Adipocyte (in vitro differentiated cells): ENCODE results near the gene CFAP74.
"Not testable (repeated sequence)": the region's sequence is repeated elsewhere in the genome, so short reads cannot be mapped to it uniquely, and the experiment has no call there.

Source experiments
- DNase-seq: peaks from one replicate; pipeline ENCODE4 v3.0.0-alpha.2; 2015; ENCODE audit warnings: low read depth
- H3K27me3 ChIP-seq: replicated peaks from 2 replicates; pipeline ENCODE4 v1.7.0; 2013; ENCODE audit warnings: mild to moderate bottlenecking, low read length, moderate library complexity; ENCODE audit not compliant: control insufficient read depth, insufficient read depth
- H3K36me3 ChIP-seq: 2 replicates; pipeline ENCODE4 v1.7.0; 2013; ENCODE audit warnings: low read length, mild to moderate bottlenecking, moderate library complexity; ENCODE audit not compliant: control insufficient read depth, insufficient read depth, severe bottlenecking
- H3K4me1 ChIP-seq: 2 replicates; pipeline ENCODE4 v1.7.0; 2013; ENCODE audit warnings: mild to moderate bottlenecking, low read length, moderate library complexity; ENCODE audit not compliant: control insufficient read depth, insufficient read depth
- H3K4me3 ChIP-seq: 2 replicates; pipeline ENCODE4 v1.7.0; 2013; ENCODE audit warnings: mild to moderate bottlenecking, low read length, moderate library complexity
- H3K9ac ChIP-seq: 2 replicates; pipeline ENCODE4 v1.7.0; 2013; ENCODE audit warnings: mild to moderate bottlenecking, low read length, moderate library complexity
- H3K9me3 ChIP-seq: 2 replicates; pipeline ENCODE4 v1.7.0; 2013; ENCODE audit warnings: mild to moderate bottlenecking, low read length, moderate library complexity; ENCODE audit not compliant: control insufficient read depth

Gene CFAP74

GRCh38 chr1:1989789-1990188, 13.8 kb downstream of the CFAP74 start:
- H3K36me3 ChIP-seq = no peaks in the 10 kb centered on the region
- H3K27me3 ChIP-seq = peaks cover 3% of the 10 kb centered on the region
- no peak for DNase-seq
- peak overlapping the region; percentile 66 for H3K9ac ChIP-seq
- H3K4me3 ChIP-seq = peak overlapping the region; percentile 30
- peaks cover 25% of the 10 kb centered on the region for H3K4me1 ChIP-seq
- no peaks in the 10 kb centered on the region for H3K9me3 ChIP-seq

GRCh38 chr1:1989102-1989542, 14.5 kb downstream of the CFAP74 start:
- no peak for DNase-seq
- Histone ChIP-seq H3K9me3 (no peaks in the 10 kb centered on the region), H3K4me1 (peaks cover 25% of the 10 kb centered on the region), H3K36me3 (no peaks in the 10 kb centered on the region), H3K9ac (no peak overlapping the region), H3K4me3 (no peak overlapping the region), H3K27me3 (no peaks in the 10 kb centered on the region)

- no peak overlapping the region for H3K9ac ChIP-seq
- peaks cover 25% of the 10 kb centered on the region for H3K4me1 ChIP-seq
- no peak overlapping the region for H3K4me3 ChIP-seq
- H3K9me3 ChIP-seq = no peaks in the 10 kb centered on the region
- H3K36me3 ChIP-seq = no peaks in the 10 kb centered on the region
- DNase-seq = no peak
- no peaks in the 10 kb centered on the region for H3K27me3 ChIP-seq
These were observed 15.3 kb downstream of the CFAP74 start for GRCh38 chr1:1988061-1988945.

GRCh38 chr1:1987142-1987510, 16.5 kb downstream of the CFAP74 start:
- Histone ChIP-seq H3K4me3 (no peak overlapping the region), H3K9me3 (no peaks in the 10 kb centered on the region)

GRCh38 chr1:1986451-1987141, 17.0 kb downstream of the CFAP74 start:
- H3K36me3 ChIP-seq = no peaks in the 10 kb centered on the region
- H3K27me3 ChIP-seq = peaks cover 5% of the 10 kb centered on the region
- H3K9me3 ChIP-seq = no peaks in the 10 kb centered on the region
- peaks cover 25% of the 10 kb centered on the region for H3K4me1 ChIP-seq
- no peak overlapping the region for H3K9ac ChIP-seq
- DNase-seq = no peak
- no peak overlapping the region for H3K4me3 ChIP-seq

More at GRCh38 chr1:1987142-1987510, 16.5 kb downstream of the CFAP74 start:
- DNase-seq = no peak
- no peaks in the 10 kb centered on the region for H3K36me3 ChIP-seq
- no peak overlapping the region for H3K9ac ChIP-seq
- H3K27me3 ChIP-seq = peaks cover 5% of the 10 kb centered on the region
- H3K4me1 ChIP-seq = peaks cover 25% of the 10 kb centered on the region

- no peaks in the 10 kb centered on the region for H3K36me3 ChIP-seq
- H3K27me3 ChIP-seq = peaks cover 5% of the 10 kb centered on the region
- no peak for DNase-seq
- no peak overlapping the region for H3K4me3 ChIP-seq
- H3K9ac ChIP-seq = no peak overlapping the region
- no peaks in the 10 kb centered on the region for H3K9me3 ChIP-seq
- H3K4me1 ChIP-seq = peaks cover 15% of the 10 kb centered on the region
These were observed 18.1 kb downstream of the CFAP74 start for GRCh38 chr1:1985375-1986050.

GRCh38 chr1:1984560-1985070, 19.0 kb downstream of the CFAP74 start:
- Histone ChIP-seq H3K4me1 (peaks cover 8% of the 10 kb centered on the region), H3K9me3 (no peaks in the 10 kb centered on the region), H3K36me3 (no peaks in the 10 kb centered on the region), H3K4me3 (no peak overlapping the region), H3K27me3 (peaks cover 5% of the 10 kb centered on the region), H3K9ac (no peak overlapping the region)
- DNase-seq = no peak

- Histone ChIP-seq H3K27me3 (peaks cover 5% of the 10 kb centered on the region), H3K4me1 (no peaks in the 10 kb centered on the region), H3K9me3 (no peaks in the 10 kb centered on the region), H3K36me3 (no peaks in the 10 kb centered on the region), H3K4me3 (no peak overlapping the region), H3K9ac (no peak overlapping the region)
- DNase-seq = no peak
These were observed 21.0 kb downstream of the CFAP74 start for GRCh38 chr1:1982379-1983232.

GRCh38 chr1:1981631-1982327, 21.8 kb downstream of the CFAP74 start:
- H3K4me1 ChIP-seq, H3K36me3 ChIP-seq, H3K9ac ChIP-seq, H3K4me3 ChIP-seq, H3K27me3 ChIP-seq, H3K9me3 ChIP-seq, DNase-seq: not testable (repeated sequence)

GRCh38 chr1:1981142-1981500, 22.5 kb downstream of the CFAP74 start:
- Histone ChIP-seq H3K9ac (no peak overlapping the region), H3K27me3 (peaks cover 8% of the 10 kb centered on the region), H3K4me1 (no peaks in the 10 kb centered on the region), H3K36me3 (no peaks in the 10 kb centered on the region), H3K9me3 (no peaks in the 10 kb centered on the region), H3K4me3 (no peak overlapping the region)
- DNase-seq = no peak
